GM23248 (cell line): ENCODE measurements around the gene FOLR1.
"Not testable (repeated sequence)": the region's sequence is repeated elsewhere in the genome, so short reads cannot be mapped to it uniquely, and the experiment has no call there.

Source experiments
- EZH2 ChIP-seq: fragments of 200-600 bp; sonication (generic); IDR thresholded peaks from 2 replicates; pipeline ENCODE4 v1.6.1; 2018; ENCODE audit warnings: antibody characterized with exemption, mild to moderate bottlenecking; ENCODE audit not compliant: insufficient read depth, poor library complexity, severe bottlenecking
- EZH2phosphoT487 ChIP-seq: fragments of 200-600 bp; sonication (generic); IDR thresholded peaks from 2 replicates; pipeline ENCODE4 v1.6.1; 2018; ENCODE audit warnings: antibody characterized with exemption, moderate library complexity, mild to moderate bottlenecking, low read depth; ENCODE audit not compliant: insufficient read depth

- not testable (repeated sequence) for TF ChIP-seq EZH2phosphoT487, EZH2
Observed at GRCh38 chr11:72181553-72181958, 10.4 kb upstream of the FOLR1 start.
